GM18867 (cell line): ENCODE results near the gene GIT2.
A peak's percentile ranks its signal among the peaks of the same experiment; 100 is the strongest.
"Not testable (repeated sequence)": the region's sequence is repeated elsewhere in the genome, so short reads cannot be mapped to it uniquely, and the experiment has no call there.

Experiments used
- ATAC-seq: cut with Tn5 transposase; IDR thresholded peaks from one replicate; pipeline ENCODE4 v1.9.1; 2021; ENCODE audit warnings: mild to moderate bottlenecking, moderate library complexity; ENCODE audit not compliant: unreplicated experiment

GIT2 gene

GRCh38 chr12:110005319-110005973, 9.3 kb upstream of the GIT2 start:
- ATAC-seq = peak; percentile 53

DNA sequence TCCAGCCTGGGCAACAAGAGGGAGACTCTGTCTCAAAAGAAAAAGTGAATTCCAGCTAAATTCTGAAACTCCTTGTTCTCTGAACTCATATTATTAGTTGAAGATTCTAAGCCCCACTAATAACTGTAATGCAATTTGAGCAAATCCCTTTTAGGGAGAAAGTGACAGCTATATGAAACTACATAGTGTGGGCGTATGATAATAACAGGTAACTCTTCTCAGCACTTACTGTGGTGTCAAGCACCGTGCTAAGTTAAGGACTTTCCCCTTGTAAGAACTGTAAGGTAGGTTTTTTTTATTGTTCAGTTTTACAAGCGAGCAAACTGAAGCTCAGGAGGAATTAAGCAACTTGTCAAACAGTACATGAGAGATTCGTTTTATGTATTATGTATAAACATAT, 8.4 kb upstream of the GIT2 start:
- ATAC-seq = peak; percentile 55

DNA sequence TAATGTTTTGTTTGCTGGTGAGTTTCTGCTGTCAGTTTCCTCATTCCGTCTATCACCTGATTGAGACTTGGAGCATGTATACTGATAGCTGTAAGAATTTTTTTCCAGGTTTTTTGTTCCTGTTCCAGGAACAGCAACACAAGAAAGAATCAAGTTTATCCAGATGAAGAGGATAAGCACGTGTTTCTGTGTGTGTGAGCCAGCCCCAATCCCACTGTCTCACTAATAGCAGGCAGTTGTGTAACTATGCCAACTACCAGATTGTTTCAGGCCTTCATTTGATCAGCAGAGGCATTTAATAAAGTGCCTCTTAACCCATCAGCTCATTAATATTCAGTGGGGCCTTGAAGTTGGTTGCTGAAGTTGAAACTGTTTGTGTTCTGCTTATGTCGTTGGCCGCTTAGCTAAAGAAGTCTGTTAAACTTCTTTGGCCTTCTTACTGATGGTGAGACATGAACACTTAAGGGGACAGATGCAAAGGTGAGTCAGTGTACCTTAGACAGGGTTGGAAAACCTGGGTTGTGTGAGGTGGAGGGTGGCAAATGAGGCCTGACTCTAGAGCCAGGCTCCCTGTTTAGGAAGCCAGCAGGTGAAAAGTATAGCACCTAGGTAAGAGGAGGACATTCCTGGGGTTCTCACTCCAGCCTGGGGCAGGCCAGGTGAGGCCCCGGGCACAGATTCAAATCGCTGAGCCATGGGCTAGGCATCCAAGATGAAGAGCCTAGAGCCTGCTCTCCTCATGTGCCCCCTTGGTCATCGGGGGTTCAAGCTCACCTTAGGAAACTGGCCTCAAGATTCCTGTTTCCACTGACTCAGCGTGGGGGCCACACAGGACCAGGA, 6.7 kb upstream of the GIT2 start:
- no peak for ATAC-seq

DNA sequence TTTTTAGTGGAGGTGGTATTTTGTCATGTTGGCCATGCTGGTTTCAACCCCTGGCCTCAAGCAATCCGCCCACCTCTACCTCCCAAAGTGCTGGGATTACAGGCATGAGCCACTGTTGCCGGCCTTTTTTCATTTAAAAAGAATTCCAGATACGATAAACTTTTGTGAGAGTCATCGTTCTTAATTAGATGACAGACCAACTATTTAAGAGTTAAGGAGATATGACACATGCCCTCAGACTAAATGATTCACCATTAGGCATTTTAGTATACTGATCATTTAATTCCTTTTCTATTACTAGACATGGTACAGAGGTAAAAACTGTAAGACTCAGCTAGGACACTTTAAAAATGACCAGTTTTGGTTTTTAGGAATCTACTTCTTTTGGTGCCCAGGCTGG, 5.4 kb upstream of the GIT2 start:
- no peak for ATAC-seq

GRCh38 chr12:109999983-110000505, 3.9 kb upstream of the GIT2 start:
- no peak for ATAC-seq

DNA sequence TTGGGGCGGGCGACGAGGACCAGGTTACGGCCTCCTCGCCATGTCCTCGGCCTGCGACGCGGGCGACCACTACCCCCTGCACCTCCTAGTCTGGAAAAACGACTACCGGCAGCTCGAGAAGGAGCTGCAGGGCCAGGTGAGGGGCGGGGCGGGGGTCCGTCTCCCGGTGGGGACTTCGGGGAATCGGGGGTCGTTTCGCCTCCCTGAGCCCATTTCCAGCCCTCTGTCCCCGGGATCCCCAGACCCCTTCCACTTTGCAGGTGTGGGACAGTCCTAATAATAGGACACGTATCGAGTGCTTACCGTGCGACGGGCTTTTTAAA, 3.4 kb upstream of the GIT2 start:
- no peak for ATAC-seq

GRCh38 chr12:109998904-109999648, 2.9 kb upstream of the GIT2 start, which contains the start of gene ANKRD13A:
Gene ANKRD13A, plus strand, starts transcription at chr12:109999430. Its CDS starts 259 bp downstream, at chr12:109999689.
- peak; percentile 46 for ATAC-seq

GRCh38 chr12:109998241-109998903, 2.2 kb upstream of the GIT2 start:
- ATAC-seq = no peak

DNA sequence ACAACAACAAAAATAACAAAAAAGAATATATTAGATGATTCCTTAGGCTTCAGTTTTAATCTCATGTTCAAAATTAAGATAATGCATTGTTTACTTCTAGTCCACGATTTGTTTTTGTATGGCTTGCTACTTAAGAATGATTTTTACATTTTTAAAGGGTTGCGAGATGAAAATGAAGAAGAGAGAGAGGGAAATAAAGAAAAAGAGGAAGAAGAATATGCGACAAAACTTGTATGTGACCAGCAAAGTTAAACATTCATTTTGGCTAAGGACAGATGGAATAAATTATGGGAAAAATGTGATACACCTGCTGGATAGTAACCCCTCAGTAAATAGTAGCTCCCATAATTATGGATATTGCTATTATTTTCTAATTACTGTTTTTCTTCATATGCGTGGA, 1.2 kb upstream of the GIT2 start:
- ATAC-seq = no peak

DNA sequence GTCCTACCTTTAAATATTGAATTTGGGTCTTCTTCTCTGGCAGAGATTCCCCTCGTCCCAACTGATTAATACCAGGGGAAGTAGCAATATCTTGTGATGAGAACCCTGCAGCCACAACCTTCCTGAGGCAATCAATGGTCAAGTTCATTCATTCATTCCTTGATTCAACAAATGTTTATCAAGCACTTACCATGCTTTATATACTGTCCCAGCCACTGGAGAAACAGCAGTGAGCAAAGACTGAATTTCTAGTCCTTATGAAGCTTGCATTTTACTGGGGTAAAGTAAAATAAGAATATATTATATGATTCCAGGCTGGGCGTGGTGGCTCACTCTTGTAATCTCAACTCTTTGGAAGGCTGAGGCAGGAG, 300 bp upstream of the GIT2 start:
- ATAC-seq = no peak

- ATAC-seq = no peak
Observed at GRCh38 chr12:109995361-109995685, 845 bp downstream of the GIT2 start.

DNA sequence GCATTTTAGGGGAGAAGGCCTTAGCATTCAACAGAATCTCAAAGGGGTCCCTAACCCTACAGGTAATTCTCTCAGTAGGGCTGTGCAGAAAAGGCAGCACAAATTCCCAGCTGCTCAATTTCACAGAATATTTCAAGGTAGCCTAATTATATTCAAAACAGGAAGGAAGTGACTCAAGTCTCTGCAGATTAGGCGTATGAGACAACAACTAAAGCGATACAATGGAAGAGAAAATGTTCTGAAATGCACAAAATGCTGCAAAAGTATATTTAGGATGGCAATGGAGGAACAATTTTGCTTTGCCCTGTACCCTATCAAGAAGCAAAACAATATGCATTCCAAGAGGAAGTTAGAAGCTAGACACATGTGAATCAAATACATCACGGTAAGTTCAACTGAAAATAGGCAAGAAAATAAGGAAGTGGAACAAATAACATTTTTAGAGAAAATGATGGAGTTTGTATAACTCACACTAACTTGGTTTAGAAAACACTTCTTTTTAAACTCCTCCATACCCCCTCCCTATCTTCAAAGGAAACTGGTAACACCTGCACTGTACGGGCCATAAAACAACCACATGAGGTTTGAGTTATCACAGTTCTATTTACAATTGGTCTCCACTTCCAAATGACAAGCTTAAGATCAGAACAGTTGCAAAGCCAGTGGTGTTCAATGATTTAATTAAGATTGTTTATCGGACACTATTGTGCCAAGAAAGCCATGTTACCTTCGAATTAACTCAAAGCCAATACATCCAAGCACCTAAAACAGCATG, 1.6 kb downstream of the GIT2 start:
- ATAC-seq = no peak

DNA sequence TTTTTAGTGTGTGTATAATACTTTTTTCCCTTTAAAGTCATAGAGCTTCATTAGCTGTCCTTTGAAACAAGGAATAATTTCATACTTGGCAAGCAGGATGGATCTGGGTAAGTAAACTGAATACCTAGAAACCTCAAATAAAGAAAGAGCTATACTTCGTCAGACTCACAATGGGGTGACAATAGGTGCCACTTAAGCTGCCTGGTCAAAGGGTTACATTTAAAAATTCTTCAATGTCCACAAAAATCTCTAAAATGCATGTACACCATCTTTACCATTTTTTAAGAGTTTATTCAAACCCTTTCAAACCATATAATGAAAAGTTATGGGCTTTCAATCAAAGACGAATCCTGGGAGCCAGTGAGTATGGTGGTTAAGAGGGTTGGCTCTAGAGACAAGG, 3.1 kb downstream of the GIT2 start:
- ATAC-seq = no peak

GRCh38 chr12:109991586-109991985, 4.6 kb downstream of the GIT2 start:
- no peak for ATAC-seq

- ATAC-seq = no peak
Observed at GRCh38 chr12:109989380-109989779, 6.8 kb downstream of the GIT2 start.

DNA sequence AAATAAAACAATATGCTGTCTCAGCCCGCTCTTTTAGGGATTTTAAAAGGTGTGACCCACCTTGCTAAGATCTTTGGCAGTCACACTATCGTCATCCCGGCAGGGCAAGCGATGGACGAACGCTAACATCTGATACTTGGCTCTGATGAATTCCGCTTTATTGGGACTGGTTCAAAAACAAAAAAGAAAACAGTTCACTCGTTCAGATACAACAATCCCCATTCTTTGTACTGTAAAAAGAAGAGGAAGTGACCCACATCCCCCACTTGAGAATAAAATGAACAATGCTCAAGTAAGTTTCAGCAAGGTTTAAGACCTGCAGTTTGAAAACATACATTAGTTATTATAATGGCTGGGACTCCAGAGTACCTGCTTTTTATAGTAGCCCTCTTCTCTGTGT, 7.3 kb downstream of the GIT2 start:
- ATAC-seq = no peak

DNA sequence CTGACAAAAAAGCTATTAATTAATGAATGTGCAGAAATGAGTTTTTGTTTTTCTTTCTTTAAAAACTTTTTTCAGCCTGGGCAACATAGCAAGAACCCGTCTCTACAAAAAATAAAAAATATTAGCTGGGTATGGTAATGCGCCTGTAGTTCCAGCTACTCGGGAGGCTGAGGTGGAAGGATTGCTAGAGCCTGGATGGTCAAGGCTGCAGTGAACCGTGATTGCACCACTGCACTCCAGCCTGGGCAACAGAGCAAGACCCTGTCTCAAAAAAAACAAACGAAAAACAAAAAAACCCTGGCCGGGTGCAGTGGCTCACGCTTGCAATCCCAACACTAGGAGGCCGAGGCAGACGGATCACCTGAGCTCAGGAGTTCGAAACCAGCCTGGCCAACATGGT, 7.9 kb downstream of the GIT2 start:
- ATAC-seq = no peak

GRCh38 chr12:109987615-109988014, 8.6 kb downstream of the GIT2 start:
- ATAC-seq = no peak

- ATAC-seq = not testable (repeated sequence)
Observed at GRCh38 chr12:109986236-109986635, 9.9 kb downstream of the GIT2 start.

GRCh38 chr12:109983432-109984142, 12.6 kb downstream of the GIT2 start:
- no peak for ATAC-seq
